ENCODE measurements around the gene BRCA1.
"Not testable (repeated sequence)": the region's sequence is repeated elsewhere in the genome, so short reads cannot be mapped to it uniquely, and the experiment has no call there.

The BRCA1 gene

GRCh38 chr17:43142153-43142552, 17.0 kb upstream of the BRCA1 start:
- H3K4me3 ChIP-seq (ENCODE audit: low read length), result no peak overlapping the region
- TF ChIP-seq ZNF274 (IDR thresholded peaks at IDR 0.05; ENCODE audit: low read depth, low read length), result no peak

DNA sequence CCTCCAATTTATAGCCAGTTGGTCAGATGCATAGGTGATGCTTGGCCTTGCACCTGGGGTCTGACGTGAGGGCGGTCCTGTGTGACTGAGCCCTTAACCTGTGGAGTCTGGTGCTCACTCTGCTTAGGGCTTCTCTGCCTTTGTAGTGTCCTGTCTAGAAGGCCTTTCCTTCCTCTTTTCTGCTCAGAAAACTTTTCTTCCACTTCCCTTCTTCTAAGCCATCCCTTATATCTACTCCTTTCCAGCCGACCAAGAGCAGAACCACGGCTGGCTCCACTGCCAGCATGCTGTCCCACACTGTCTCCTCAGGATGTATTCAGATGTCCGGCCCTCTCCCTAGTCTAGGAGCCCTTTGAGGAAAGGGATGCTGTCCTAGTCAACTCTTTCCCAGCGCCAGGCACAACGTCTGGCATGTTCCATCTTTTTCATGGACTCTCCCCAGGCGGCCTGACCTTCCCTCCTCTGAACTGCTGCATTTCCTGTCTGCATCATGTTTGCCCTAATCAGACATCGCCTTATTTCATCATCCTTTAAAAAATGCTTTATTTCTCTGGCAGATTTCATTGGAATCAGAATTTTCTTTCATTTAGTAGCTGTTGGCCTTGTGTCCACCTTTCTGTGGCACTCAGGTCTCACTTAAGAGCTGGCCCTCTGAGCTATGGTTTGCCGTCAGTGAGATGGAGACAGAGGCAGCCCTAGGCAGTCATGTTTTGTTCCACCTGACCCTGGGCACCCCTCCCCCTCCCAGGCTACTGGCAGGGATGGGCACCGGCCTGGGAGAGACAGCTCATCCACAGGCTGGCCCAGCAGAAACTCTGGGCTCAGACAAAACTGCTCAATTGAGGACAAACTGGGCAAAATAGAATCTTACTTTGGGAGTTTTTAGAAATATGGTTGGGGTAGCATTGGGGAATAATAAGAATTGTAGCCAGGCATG, 15.5 kb upstream of the BRCA1 start:
- H3K4me3 ChIP-seq (ENCODE audit: low read length), result no peak overlapping the region
- no peak for TF ChIP-seq ZNF274 (IDR thresholded peaks at IDR 0.05; ENCODE audit: low read depth, low read length)

DNA sequence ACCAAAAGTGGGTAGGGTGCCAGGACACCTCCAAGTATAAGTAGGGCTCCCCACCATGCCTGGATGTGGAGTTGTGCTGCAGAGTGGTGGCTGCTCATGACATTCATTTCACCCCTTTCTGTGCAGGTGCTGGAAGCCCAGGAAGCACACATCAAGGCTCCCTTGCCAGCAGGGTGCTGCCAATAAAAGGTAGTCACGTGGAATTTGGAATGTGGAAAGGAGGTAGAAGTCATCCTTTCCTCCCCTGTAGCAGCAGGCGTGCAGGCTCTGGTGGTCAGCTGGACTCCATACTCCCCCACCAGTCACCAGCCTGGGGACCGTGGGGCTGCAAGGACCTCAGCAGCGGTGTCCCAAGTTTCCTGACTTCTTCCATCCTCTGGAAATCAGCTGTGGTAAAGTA, 13.4 kb upstream of the BRCA1 start:
- H3K4me3 ChIP-seq (ENCODE audit: low read length), result not testable (repeated sequence)

- H3K4me3 ChIP-seq (ENCODE audit: low read length), result not testable (repeated sequence)
These were observed 11.4 kb upstream of the BRCA1 start for GRCh38 chr17:43136574-43136973.

DNA sequence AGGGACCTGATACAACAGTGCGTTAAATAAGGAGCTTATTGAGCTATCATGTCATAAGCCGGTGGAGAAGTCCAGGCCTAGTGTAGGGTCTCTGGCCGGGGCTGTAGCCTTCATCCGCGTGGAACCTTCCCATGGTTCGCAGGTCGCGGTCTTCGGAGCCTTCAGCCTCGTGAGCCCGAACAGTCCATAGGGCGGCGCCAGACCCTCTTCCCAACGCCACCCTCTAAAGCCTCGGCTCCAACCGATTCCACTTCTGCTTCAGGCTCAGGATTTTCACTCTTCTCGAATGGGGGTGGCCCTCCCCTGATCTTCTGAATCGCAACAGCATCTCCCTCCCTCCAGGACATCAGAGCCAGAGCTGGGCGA, 10.3 kb upstream of the BRCA1 start:
- no peak for TF ChIP-seq ZNF274 (IDR thresholded peaks at IDR 0.05; ENCODE audit: low read depth, low read length)
- no peak overlapping the region for H3K4me3 ChIP-seq (ENCODE audit: low read length)

DNA sequence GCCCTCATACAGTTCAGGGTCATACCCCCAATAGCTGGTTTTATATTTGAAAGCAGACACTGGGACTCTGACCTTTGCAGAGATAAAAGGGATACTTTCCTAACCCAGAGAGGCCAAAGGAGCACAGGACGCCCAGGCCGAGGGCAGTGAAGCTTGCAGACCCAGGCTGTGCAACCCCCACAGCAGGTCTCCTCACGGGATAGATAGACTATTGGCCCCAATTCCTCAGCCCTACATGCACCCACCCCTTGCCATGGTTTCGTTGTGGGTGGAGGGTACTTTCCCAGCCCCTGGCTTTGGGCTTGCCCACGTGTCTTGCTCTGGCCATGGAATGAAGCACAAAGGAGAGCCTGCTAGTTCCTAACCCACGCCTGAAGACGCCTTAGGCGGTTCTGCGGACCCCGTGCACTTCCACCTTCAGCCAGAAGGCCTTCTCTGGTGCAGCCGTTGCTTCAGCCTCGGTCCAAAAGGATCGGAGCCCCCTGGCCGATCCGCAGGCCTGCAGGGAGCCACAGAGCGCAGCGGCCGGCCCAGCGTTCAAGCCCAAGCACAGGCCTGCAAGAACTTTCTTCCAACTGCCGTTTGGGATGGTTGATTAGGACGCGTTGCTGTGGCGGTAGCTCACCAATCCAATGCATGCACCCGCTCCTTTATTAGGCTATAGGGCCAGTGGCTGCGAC, 9.8 kb upstream of the BRCA1 start:
- no peak overlapping the region for H3K4me3 ChIP-seq (ENCODE audit: low read length)
- no peak for TF ChIP-seq ZNF274 (IDR thresholded peaks at IDR 0.05; ENCODE audit: low read depth, low read length)

- not testable (repeated sequence) for H3K4me3 ChIP-seq (ENCODE audit: low read length)
These were observed 8.3 kb upstream of the BRCA1 start for GRCh38 chr17:43133439-43133838.

- H3K4me3 ChIP-seq (ENCODE audit: low read length), result no peak overlapping the region
- TF ChIP-seq ZNF274 (IDR thresholded peaks at IDR 0.05; ENCODE audit: low read depth, low read length), result no peak
These were observed 7.0 kb upstream of the BRCA1 start for GRCh38 chr17:43132117-43132516.

DNA sequence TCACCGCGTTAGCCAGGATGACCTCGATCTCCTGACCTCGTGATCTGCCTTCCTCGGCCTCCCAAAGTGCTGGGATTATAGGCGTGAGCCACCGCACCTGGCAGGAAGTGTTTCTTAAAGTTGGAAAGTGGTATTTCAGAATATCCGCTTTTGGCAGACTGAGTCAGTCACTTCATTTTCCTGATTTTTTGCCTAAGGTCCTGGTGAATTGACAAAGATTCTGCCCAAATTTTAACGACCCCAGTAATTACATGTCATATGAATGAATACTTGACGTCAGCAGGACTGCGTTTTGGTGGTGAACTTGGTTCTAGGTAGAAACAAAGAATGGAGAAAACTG, 4.5 kb upstream of the BRCA1 start:
- H3K4me3 ChIP-seq (ENCODE audit: low read length), result no peak overlapping the region
- TF ChIP-seq ZNF274 (IDR thresholded peaks at IDR 0.05; ENCODE audit: low read depth, low read length), result no peak

GRCh38 chr17:43127333-43127876, 2.2 kb upstream of the BRCA1 start:
- not testable (repeated sequence) for H3K4me3 ChIP-seq (ENCODE audit: low read length)

- TF ChIP-seq ZNF274 (IDR thresholded peaks at IDR 0.05; ENCODE audit: low read depth, low read length), result no peak
- peak overlapping the region; percentile 92; the same call in 1 of the 2 replicates for H3K4me3 ChIP-seq (ENCODE audit: low read length)
These were observed 1.7 kb upstream of the BRCA1 start for GRCh38 chr17:43126911-43127290.

DNA sequence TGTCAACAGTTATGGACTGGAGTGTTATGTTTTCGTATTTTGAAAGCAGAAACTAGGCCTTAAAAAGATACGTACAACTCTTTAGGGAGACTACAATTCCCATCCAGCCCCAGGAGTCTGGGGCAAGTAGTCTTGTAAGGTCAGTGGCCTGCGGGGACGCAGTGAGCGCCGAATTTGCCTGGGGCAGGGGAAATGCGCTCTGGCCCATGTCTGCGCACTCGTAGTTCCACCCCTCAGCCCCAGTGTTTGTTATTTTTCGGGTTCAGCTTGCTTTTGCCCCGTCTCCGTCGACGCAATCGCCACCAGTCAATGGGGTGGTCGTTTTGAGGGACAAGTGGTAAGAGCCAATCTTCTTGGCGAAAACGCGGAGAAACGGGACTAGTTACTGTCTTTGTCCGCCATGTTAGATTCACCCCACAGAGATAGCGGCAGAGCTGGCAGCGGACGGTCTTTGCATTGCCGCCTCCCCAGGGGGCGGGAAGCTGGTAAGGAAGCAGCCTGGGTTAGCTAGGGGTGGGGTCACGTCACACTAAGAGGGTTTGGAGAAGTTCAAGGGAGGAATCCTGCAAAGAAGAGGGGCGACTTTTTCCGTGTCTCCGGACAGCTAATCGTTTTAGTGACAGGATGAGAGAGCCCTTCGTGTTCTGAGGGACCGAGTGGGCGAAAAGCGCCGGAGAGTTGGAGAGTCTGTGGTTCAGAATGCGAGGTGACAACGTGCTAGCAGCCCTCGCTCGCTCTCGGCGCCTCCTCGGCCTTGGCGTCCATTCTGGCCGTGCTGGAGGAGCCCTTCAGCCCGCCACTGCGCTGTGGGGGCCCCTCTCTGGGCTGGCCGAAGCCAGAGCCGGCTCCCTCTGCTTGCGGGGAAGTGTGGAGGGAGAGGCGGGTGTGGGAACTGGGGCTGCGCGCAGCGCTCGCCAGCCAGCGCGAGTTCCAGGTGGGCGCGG, 1.1 kb upstream of the BRCA1 start:
- TF ChIP-seq ZNF274 (IDR thresholded peaks at IDR 0.05; ENCODE audit: low read depth, low read length), result no peak
- H3K4me3 ChIP-seq (ENCODE audit: low read length), result peak overlapping the region; percentile 92

GRCh38 chr17:43118679-43119615, 6.2 kb downstream of the BRCA1 start:
- no peak for TF ChIP-seq ZNF274 (IDR thresholded peaks at IDR 0.05; ENCODE audit: low read depth, low read length)
- no peak overlapping the region for H3K4me3 ChIP-seq (ENCODE audit: low read length)
